Thyroid gland (tissue), 4 donors: Measurements from ENCODE around the gene CYP2C19.

ENCODE experiments used
- CTCF ChIP-seq, 6 experiments: fragments of 200-600 bp in 3 of 6; fragments of 450-650 bp in 3 of 6; sonication (generic) in 3 of 6; IDR thresholded peaks; one replicate each; pipeline ENCODE4 v1.5.1; 2016 to 2019; ENCODE audit warnings: antibody characterized with exemption in 6 of 6, mild to moderate bottlenecking in 2 of 6, inconsistent platforms in 1 of 6, moderate library complexity in 1 of 6
- POLR2A ChIP-seq, 2 donors: fragments of 450-650 bp; IDR thresholded peaks; one replicate each; pipeline ENCODE4 v1.6.1; 2017; ENCODE audit warnings: antibody characterized with exemption in 2 of 2, mild to moderate bottlenecking in 2 of 2, moderate library complexity in 1 of 2

DNA sequence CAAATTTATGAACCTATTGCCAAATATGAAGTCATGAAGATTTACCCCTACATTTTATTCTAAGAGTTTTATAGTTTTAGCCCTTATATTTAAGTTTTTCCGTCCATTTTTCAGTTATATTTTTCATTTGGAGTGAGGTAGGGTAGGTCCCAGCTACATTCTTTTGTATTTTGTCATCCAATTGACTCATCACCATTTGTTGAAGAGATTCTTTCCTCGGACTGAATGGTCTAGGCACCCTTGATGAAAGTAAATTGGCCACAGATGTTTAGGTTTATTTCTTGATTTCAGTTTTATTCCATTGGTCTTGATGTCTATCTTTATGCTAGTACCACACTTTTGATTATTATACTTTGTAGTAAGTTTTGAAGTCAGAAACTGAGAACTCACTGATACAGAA lies 22.7 kb downstream of the CYP2C19 start:
- TF ChIP-seq CTCF (IDR thresholded peaks at IDR 0.05) (no peak), POLR2A (IDR thresholded peaks at IDR 0.05) (no peak)
